GM18907 (cell line): ENCODE data around the gene CFAP58.
A peak's percentile ranks its signal among the peaks of the same experiment; 100 is the strongest.

Source experiments
- ATAC-seq: cut with Tn5 transposase; IDR thresholded peaks from one replicate; pipeline ENCODE4 v1.9.1; 2021; ENCODE audit warnings: mild to moderate bottlenecking, moderate library complexity; ENCODE audit not compliant: unreplicated experiment

The CFAP58 gene

GRCh38 chr10:104359811-104360210 lies 6.2 kb downstream of the CFAP58 start:
- no peak for ATAC-seq

- ATAC-seq = no peak
Measured at GRCh38 chr10:104367904-104368303, 14.3 kb downstream of the CFAP58 start.

GRCh38 chr10:104368381-104368780 lies 14.7 kb downstream of the CFAP58 start:
- ATAC-seq = no peak

- ATAC-seq = no peak
Measured at GRCh38 chr10:104371753-104372152, 18.1 kb downstream of the CFAP58 start.

- ATAC-seq = no peak
Measured at GRCh38 chr10:104374591-104374990, 21.0 kb downstream of the CFAP58 start.

GRCh38 chr10:104376784-104377300 lies 23.2 kb downstream of the CFAP58 start:
- ATAC-seq = no peak

- no peak for ATAC-seq
Measured at GRCh38 chr10:104380336-104380735, 26.7 kb downstream of the CFAP58 start.

- ATAC-seq = peak; percentile 87
Measured at GRCh38 chr10:104387130-104387888, 33.7 kb downstream of the CFAP58 start.

GRCh38 chr10:104388830-104389229 lies 35.2 kb downstream of the CFAP58 start:
- ATAC-seq = no peak

- ATAC-seq = no peak
Measured at GRCh38 chr10:104391150-104391968, 37.7 kb downstream of the CFAP58 start.

- ATAC-seq = no peak
Measured at GRCh38 chr10:104391969-104392296, 38.3 kb downstream of the CFAP58 start.

GRCh38 chr10:104393387-104393786 lies 39.8 kb downstream of the CFAP58 start:
- ATAC-seq = no peak

- ATAC-seq = no peak
Measured at GRCh38 chr10:104396581-104396980, 42.9 kb downstream of the CFAP58 start.

- ATAC-seq = no peak
Measured at GRCh38 chr10:104403636-104404035, 50.0 kb downstream of the CFAP58 start.

GRCh38 chr10:104406715-104407650 lies 53.4 kb downstream of the CFAP58 start:
- ATAC-seq = peak; percentile 65

- no peak for ATAC-seq
Measured at GRCh38 chr10:104413528-104413927, 59.9 kb downstream of the CFAP58 start.

- no peak for ATAC-seq
Measured at GRCh38 chr10:104415526-104416165, 62.0 kb downstream of the CFAP58 start.

- no peak for ATAC-seq
Measured at GRCh38 chr10:104416851-104417250, 63.2 kb downstream of the CFAP58 start.

- no peak for ATAC-seq
Measured at GRCh38 chr10:104417637-104418292, 64.1 kb downstream of the CFAP58 start.

- ATAC-seq = peak; percentile 98
Measured at GRCh38 chr10:104424719-104425118, 71.1 kb downstream of the CFAP58 start.
